ENCODE results near the gene KLF5.
"Not testable (repeated sequence)": the region's sequence is repeated elsewhere in the genome, so short reads cannot be mapped to it uniquely, and the experiment has no call there.

DNA sequence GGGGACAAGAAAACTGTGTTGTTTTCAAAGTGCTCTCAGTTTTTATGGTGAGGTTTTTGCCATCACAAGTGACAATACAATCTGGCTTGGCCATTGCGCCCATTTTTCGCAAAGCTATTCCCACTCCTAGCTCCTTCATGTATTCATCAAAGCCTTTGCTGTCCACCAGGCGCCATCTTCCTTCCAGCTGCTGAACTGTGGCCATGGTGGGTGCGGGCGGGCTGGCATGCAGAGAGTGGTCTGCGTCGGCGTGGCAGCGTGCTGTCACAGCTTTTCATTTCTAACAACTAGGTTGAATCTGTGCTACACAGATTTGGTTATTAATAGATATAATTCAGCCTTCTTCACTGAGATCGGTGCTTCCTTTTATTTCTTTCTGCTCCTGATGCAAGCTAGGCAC lies 42.0 kb downstream of the KLF5 start:
- TF ChIP-seq, protein P1, sequence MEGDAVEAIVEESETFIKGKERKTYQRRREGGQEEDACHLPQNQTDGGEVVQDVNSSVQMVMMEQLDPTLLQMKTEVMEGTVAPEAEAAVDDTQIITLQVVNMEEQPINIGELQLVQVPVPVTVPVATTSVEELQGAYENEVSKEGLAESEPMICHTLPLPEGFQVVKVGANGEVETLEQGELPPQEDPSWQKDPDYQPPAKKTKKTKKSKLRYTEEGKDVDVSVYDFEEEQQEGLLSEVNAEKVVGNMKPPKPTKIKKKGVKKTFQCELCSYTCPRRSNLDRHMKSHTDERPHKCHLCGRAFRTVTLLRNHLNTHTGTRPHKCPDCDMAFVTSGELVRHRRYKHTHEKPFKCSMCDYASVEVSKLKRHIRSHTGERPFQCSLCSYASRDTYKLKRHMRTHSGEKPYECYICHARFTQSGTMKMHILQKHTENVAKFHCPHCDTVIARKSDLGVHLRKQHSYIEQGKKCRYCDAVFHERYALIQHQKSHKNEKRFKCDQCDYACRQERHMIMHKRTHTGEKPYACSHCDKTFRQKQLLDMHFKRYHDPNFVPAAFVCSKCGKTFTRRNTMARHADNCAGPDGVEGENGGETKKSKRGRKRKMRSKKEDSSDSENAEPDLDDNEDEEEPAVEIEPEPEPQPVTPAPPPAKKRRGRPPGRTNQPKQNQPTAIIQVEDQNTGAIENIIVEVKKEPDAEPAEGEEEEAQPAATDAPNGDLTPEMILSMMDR (conservative IDR thresholded peaks at IDR 0.05; ENCODE audit: low read depth, low read length): not testable (repeated sequence)
- TF ChIP-seq POLR2A, CEBPB (IDR thresholded peaks at IDR 0.05; ENCODE audit: low read depth, low read length): not testable (repeated sequence)
